GM19240 (cell line): ENCODE measurements around the gene TBC1D8.

Experiments
- DNase-seq: peaks from one replicate; pipeline ENCODE4 v3.0.0; 2011; ENCODE audit warnings: low spot score; ENCODE audit not compliant: insufficient read length

The TBC1D8 gene

GRCh38 chr2:101112772-101113157 lies 38.4 kb downstream of the TBC1D8 start:
- DNase-seq = no peak

GRCh38 chr2:101111917-101112771 lies 39.0 kb downstream of the TBC1D8 start:
- no peak for DNase-seq

DNA sequence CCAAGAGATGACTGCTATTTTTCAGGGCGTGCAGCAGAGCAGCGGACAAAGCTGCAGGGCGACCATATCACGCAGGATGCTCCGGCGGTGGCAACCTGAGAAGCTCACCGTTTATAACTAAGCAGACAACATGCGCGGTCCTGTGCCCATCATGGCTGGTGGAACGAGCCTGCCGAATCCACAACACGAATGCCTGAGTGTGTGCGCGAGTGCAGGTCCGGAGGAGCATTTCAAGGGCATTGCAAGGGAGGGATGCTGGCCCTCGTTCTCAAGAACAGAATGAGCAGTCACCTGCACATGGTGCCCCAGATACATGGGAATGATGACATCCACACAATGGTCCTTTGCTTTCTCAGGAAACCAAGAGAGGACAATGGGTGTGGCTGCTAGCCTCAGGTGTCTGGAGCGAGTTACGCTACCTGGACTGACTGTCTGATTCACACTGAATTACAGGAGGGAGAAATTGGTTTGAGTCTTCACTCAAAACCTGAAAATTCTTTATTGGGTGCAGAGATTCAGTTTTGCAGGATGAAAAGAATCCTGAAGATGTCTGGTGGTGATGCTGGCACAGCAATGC lies 39.8 kb downstream of the TBC1D8 start:
- no peak for DNase-seq

DNA sequence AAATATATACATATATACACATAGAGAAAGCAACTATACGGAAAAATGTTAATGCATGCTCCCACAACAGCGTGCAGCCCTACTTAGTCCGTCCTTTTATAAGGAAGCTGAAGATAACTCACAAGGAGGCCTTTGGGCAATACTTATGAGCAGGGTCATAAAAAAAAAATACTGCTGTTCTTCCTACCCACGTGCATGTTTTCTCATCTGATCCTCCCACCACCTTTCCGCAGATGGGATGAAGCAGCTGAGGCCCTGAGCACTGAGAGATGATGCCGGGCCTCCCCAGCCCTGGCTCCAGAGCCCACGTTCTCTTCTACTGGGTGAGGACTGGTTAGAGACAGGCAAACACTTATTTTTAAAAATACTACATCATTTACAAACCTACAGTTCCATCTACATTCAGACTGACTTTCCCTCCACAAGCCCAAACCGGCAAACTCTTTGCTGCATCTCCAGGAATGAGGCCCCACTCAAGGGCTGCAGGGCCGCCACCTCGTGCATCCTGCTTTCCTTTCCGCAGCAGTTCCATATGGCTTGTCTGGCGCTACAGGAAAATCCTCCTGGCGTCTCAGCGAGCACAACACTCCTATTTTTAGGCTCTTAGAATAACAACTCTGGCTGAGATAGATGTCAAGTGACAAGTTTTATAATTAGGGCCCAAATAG lies 41.6 kb downstream of the TBC1D8 start:
- no peak for DNase-seq

GRCh38 chr2:101108357-101108756 lies 42.8 kb downstream of the TBC1D8 start:
- DNase-seq = no peak

GRCh38 chr2:101107241-101107640 lies 43.9 kb downstream of the TBC1D8 start:
- DNase-seq = no peak

DNA sequence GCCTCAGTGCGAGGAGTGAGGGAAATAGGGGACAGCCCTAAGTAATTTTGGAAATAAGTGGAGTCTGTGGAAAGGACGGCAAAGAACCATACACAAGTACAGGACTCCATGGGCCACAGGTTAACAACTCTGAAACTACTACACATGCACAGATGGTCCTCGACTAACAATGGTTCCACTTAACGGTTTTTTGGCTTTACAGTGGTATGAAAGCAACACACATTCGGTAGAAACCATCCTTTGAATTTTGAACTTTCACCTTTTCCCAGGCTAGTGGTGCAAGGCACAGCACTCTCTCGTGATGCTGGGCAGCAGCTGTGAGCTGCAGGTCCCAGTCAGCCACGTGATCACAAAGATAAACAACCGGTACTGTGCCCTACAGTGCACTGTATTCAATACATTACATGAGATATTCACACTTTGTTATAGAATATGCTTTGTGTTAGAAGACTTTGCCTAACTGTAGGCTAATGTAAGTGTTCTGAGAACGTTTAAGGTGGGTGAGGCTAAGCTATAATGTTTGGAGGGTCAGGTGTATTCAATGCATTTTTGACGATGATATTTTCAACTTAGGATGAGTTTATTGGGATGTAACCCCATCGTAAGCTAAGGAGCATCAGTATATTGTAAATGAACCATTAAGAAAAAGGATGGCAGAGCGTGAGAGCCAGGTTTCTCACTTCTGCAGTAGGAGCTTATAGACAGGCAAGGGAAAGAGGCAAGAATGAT lies 44.6 kb downstream of the TBC1D8 start:
- no peak for DNase-seq

- DNase-seq = no peak
Measured at GRCh38 chr2:101105654-101106053, 45.5 kb downstream of the TBC1D8 start.

DNA sequence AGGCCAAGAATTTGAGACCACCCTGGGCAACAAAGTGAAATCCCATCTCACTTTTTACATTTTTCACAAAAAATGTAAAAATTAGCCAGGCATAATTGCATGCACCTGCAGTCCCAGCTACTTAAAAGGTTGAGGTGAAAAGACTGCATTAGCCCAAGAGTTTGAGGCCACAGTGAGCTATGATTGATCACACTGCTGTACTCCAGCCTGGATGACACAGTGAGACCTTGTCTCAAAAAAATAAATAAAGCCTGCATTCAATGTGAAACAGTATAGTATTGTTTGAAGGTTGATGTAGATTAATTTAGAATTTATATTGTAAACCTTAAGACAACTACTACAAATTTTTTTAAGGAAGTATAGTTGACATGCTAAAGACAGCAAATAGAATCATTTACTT lies 53.5 kb downstream of the TBC1D8 start:
- DNase-seq = no peak

DNA sequence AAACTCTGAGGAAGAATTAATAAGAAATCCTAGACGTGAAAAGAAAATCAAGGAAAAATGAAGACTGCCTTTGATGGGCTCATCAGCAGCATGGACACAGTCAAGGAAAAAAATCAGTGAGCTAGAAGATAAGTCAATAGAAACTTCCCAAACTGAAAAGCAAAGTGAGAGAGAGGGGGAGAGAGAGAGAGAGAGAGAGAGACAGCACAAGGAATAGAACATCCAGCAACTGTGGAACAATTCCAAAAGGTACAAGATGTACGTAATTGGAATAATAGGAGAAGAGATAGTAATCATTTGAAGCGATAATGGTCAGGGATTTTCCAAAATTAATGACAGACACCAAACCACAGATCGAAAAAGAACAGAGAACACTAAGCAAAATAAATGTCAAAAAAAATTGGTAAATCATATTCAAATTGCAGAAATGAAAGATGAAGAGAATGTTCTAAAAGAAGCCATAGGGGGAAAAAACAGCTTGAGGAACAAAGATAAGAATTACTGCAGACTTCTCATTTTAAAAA lies 54.5 kb downstream of the TBC1D8 start:
- no peak for DNase-seq

DNA sequence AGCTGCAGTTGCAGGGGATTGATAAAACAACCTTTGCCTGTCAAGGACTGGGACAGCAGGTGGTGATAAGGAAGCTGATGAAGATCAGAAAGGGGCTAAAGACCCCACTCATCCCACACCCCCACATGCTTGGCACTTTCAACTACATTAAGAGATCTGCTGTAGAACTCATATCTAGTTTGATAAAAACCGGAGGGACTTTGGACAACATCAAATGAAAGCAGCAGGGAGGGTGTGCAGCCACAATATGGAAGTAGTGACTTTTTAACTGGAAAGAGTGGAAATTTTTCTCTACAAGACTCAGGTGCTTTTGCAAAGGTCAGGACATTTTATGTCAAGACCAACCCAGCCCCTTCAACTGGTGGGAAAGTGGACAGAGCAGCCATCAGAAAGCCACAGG lies 56.8 kb downstream of the TBC1D8 start:
- no peak for DNase-seq

- DNase-seq = no peak
Measured at GRCh38 chr2:101089942-101090799, 61.0 kb downstream of the TBC1D8 start.

GRCh38 chr2:101089419-101089818 lies 61.8 kb downstream of the TBC1D8 start:
- DNase-seq = peak; percentile 33

DNA sequence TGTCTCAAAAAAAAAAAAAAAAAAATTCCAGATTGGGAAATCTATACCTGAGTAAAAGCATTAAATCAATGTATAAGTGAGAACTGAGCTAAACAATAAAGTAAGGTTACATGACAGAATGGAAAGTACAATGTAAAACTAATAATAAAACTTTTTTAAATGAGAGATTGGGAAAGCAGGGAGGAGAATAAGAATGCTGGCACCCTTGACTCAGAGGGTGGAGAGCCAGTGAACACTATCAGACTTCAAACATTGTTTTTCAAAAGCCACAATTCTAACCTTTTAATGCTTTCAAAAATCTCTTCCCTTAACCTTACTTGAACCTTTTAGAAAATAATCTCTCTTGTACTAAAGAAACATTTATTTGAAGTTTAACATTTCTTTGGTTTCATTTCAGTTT lies 63.5 kb downstream of the TBC1D8 start:
- no peak for DNase-seq

GRCh38 chr2:101083613-101084012 lies 67.6 kb downstream of the TBC1D8 start:
- no peak for DNase-seq

- no peak for DNase-seq
Measured at GRCh38 chr2:101082998-101083397, 68.2 kb downstream of the TBC1D8 start.

- no peak for DNase-seq
Measured at GRCh38 chr2:101081375-101081907, 69.7 kb downstream of the TBC1D8 start.

- no peak for DNase-seq
Measured at GRCh38 chr2:101080211-101081068, 70.7 kb downstream of the TBC1D8 start.

GRCh38 chr2:101076581-101076980 lies 74.6 kb downstream of the TBC1D8 start:
- DNase-seq = no peak
